Neural progenitor cell (in vitro differentiated cells): ENCODE measurements around the gene CACNA1C.

Experiments
- CTCF ChIP-seq: fragments of 200-600 bp; sonication (generic); IDR thresholded peaks from 2 replicates; pipeline ENCODE4 v1.5.1; 2017; ENCODE audit warnings: antibody characterized with exemption, mild to moderate bottlenecking
- EZH2 ChIP-seq: fragments of 200-600 bp; sonication (generic); IDR thresholded peaks from 2 replicates; pipeline ENCODE4 v1.6.1; 2017; ENCODE audit warnings: antibody characterized with exemption, mild to moderate bottlenecking, moderate library complexity

GRCh38 chr12:2287589-2287988, 234.8 kb downstream of the CACNA1C start:
- TF ChIP-seq EZH2 (no peak), CTCF (no peak)
